Kidney epithelial cell (primary cell): ENCODE data around the gene INCA1. TPM values are rescaled to one million over a fixed set of nuclear protein-coding genes. Genes with fewer than 3 reads are reported as not detected.
"Not testable (repeated sequence)": the region's sequence is repeated elsewhere in the genome, so short reads cannot be mapped to it uniquely, and the experiment has no call there.

Experiments
- DNase-seq: peaks from one replicate; pipeline ENCODE4 v3.0.0-alpha.2; 2010; ENCODE audit warnings: low read depth
- H3K27me3 ChIP-seq: 2 replicates; pipeline ENCODE4 v1.6.0; 2011; ENCODE audit warnings: low read length; ENCODE audit not compliant: control insufficient read depth, insufficient read depth
- H3K36me3 ChIP-seq: 2 replicates; pipeline ENCODE4 v1.5.1; 2011; ENCODE audit warnings: low read length; ENCODE audit not compliant: control insufficient read depth, insufficient read depth
- H3K4me3 ChIP-seq: 2 replicates; pipeline ENCODE4 v1.5.1; 2011; ENCODE audit warnings: low read depth, mild to moderate bottlenecking, control low read depth, low read length
- CTCF ChIP-seq: IDR thresholded peaks from 2 replicates; pipeline ENCODE4 v1.5.1; 2011; ENCODE audit warnings: mild to moderate bottlenecking, moderate library complexity, low read length, control low read depth, inconsistent platforms; ENCODE audit not compliant: insufficient read depth, poor library complexity, severe bottlenecking
- total RNA-seq: library from RNA; depleted of rRNA; stranded (reverse); fragments of >200 nt; gene quantifications from 2 replicates; pipeline ENCODE4 v1.2.3, GENCODE V29; 2015

The INCA1 gene
- total RNA-seq, 1 donor from 2014 or later, result 2.2 TPM

- Histone ChIP-seq H3K36me3 (no peaks in the 10 kb centered on the region), H3K4me3 (peak overlapping the region; percentile 23), H3K27me3 (peaks cover 17% of the 10 kb centered on the region)
- peak; percentile 71 for TF ChIP-seq CTCF
- DNase-seq, result no peak
Measured at GRCh38 chr17:5031365-5032082, 34.2 kb upstream of the INCA1 start.

- not testable (repeated sequence) for H3K36me3 ChIP-seq, H3K4me3 ChIP-seq, DNase-seq
- H3K27me3 ChIP-seq, result peaks cover 13% of the 10 kb centered on the region
Measured at GRCh38 chr17:5030168-5030567, 32.8 kb upstream of the INCA1 start.

GRCh38 chr17:5027916-5028315 is 30.6 kb upstream of the INCA1 start:
- DNase-seq, result no peak
- no peaks in the 10 kb centered on the region for H3K36me3 ChIP-seq
- H3K4me3 ChIP-seq, result no peak overlapping the region
- no peak for TF ChIP-seq CTCF
- no peaks in the 10 kb centered on the region for H3K27me3 ChIP-seq

- H3K36me3 ChIP-seq, result peaks cover 1% of the 10 kb centered on the region
- no peak overlapping the region for H3K4me3 ChIP-seq
- no peaks in the 10 kb centered on the region for H3K27me3 ChIP-seq
- no peak for DNase-seq
- no peak for TF ChIP-seq CTCF
Measured at GRCh38 chr17:5027299-5027698, 30.0 kb upstream of the INCA1 start.

- H3K27me3 ChIP-seq, result no peaks in the 10 kb centered on the region
- DNase-seq, result no peak
- no peak overlapping the region for H3K4me3 ChIP-seq
- peaks cover 1% of the 10 kb centered on the region for H3K36me3 ChIP-seq
- no peak for TF ChIP-seq CTCF
Measured at GRCh38 chr17:5024604-5025003, 27.3 kb upstream of the INCA1 start.

- H3K36me3 ChIP-seq, result peaks cover 1% of the 10 kb centered on the region
- no peaks in the 10 kb centered on the region for H3K27me3 ChIP-seq
- no peak overlapping the region for H3K4me3 ChIP-seq
- no peak for TF ChIP-seq CTCF
- no peak for DNase-seq
Measured at GRCh38 chr17:5023588-5024147, 26.3 kb upstream of the INCA1 start.
